ENCODE results near the gene MED12L. TPM values are rescaled to one million over a fixed set of nuclear protein-coding genes. Genes with fewer than 3 reads are reported as not detected.
"Not testable (repeated sequence)": the region's sequence is repeated elsewhere in the genome, so short reads cannot be mapped to it uniquely, and the experiment has no call there.

The MED12L gene
- total RNA-seq, 2 donors from 2014 or later, result 3.3 to 6.4 TPM

GRCh38 chr3:151214459-151214858 lies 129.0 kb downstream of the MED12L start:
- ATAC-seq (replicated peaks), result no peak
- H3K4me3 Mint-ChIP-seq, result no peak overlapping the region
- no peaks in the 10 kb centered on the region for H3K9me3 Mint-ChIP-seq
- H3K27ac Mint-ChIP-seq, result no peak overlapping the region
- peaks cover 28% of the 10 kb centered on the region for H3K4me1 Mint-ChIP-seq
- no peaks in the 10 kb centered on the region for H3K27me3 Mint-ChIP-seq
- H3K36me3 Mint-ChIP-seq (ENCODE audit: low read depth), result no peaks in the 10 kb centered on the region

- no peaks in the 10 kb centered on the region for H3K36me3 Mint-ChIP-seq (ENCODE audit: low read depth)
- H3K27ac Mint-ChIP-seq, result peak overlapping the region; percentile 0
- H3K4me1 Mint-ChIP-seq, result peaks cover 12% of the 10 kb centered on the region
- peak; percentile 18 for ATAC-seq (replicated peaks)
- H3K9me3 Mint-ChIP-seq, result peaks cover under 1% of the 10 kb centered on the region
- no peak overlapping the region for H3K4me3 Mint-ChIP-seq
- H3K27me3 Mint-ChIP-seq, result no peaks in the 10 kb centered on the region
Measured at GRCh38 chr3:151216641-151217607, 131.5 kb downstream of the MED12L start.

- Mint-ChIP-seq H3K27me3 (no peaks in the 10 kb centered on the region), H3K4me3 (no peak overlapping the region), H3K4me1 (peaks cover 12% of the 10 kb centered on the region), H3K36me3 (ENCODE audit: low read depth) (no peaks in the 10 kb centered on the region), H3K9me3 (peaks cover 7% of the 10 kb centered on the region), H3K27ac (no peak overlapping the region)
- ATAC-seq (replicated peaks), result no peak
Measured at GRCh38 chr3:151218136-151218535, 132.7 kb downstream of the MED12L start.

GRCh38 chr3:151219056-151219455 lies 133.6 kb downstream of the MED12L start:
- peak overlapping the region; percentile 39 for H3K27ac Mint-ChIP-seq
- no peaks in the 10 kb centered on the region for H3K36me3 Mint-ChIP-seq (ENCODE audit: low read depth)
- H3K9me3 Mint-ChIP-seq, result peaks cover 7% of the 10 kb centered on the region
- no peaks in the 10 kb centered on the region for H3K27me3 Mint-ChIP-seq
- H3K4me3 Mint-ChIP-seq, result no peak overlapping the region
- peak; percentile 94 for ATAC-seq (replicated peaks)
- peaks cover 12% of the 10 kb centered on the region for H3K4me1 Mint-ChIP-seq

GRCh38 chr3:151224268-151224866 lies 138.9 kb downstream of the MED12L start:
- H3K27me3 Mint-ChIP-seq, result no peaks in the 10 kb centered on the region
- peaks cover 36% of the 10 kb centered on the region for H3K4me1 Mint-ChIP-seq
- H3K4me3 Mint-ChIP-seq, result peak overlapping the region; percentile 78
- peaks cover 7% of the 10 kb centered on the region for H3K9me3 Mint-ChIP-seq
- H3K27ac Mint-ChIP-seq, result peak overlapping the region; percentile 91
- no peak for ATAC-seq (replicated peaks)
- no peaks in the 10 kb centered on the region for H3K36me3 Mint-ChIP-seq (ENCODE audit: low read depth)

GRCh38 chr3:151225040-151225975 lies 139.8 kb downstream of the MED12L start:
- Mint-ChIP-seq H3K27me3 (no peaks in the 10 kb centered on the region), H3K27ac (peak overlapping the region; percentile 91)
- peak; percentile 29 for ATAC-seq (replicated peaks)

GRCh38 chr3:151226088-151226563 lies 140.7 kb downstream of the MED12L start:
- peak overlapping the region; percentile 91 for H3K27ac Mint-ChIP-seq
- no peaks in the 10 kb centered on the region for H3K36me3 Mint-ChIP-seq (ENCODE audit: low read depth)
- ATAC-seq (replicated peaks), result peak; percentile 73
- H3K4me1 Mint-ChIP-seq, result peaks cover 47% of the 10 kb centered on the region
- peaks cover 7% of the 10 kb centered on the region for H3K9me3 Mint-ChIP-seq
- H3K27me3 Mint-ChIP-seq, result no peaks in the 10 kb centered on the region
- peak overlapping the region; percentile 78 for H3K4me3 Mint-ChIP-seq

More at GRCh38 chr3:151225040-151225975, 139.8 kb downstream of the MED12L start:
- Mint-ChIP-seq H3K4me1 (peaks cover 39% of the 10 kb centered on the region), H3K4me3 (peak overlapping the region; percentile 78), H3K9me3 (peaks cover 7% of the 10 kb centered on the region), H3K36me3 (ENCODE audit: low read depth) (no peaks in the 10 kb centered on the region)

GRCh38 chr3:151226825-151227224 lies 141.4 kb downstream of the MED12L start:
- Mint-ChIP-seq H3K9me3 (peaks cover 7% of the 10 kb centered on the region), H3K4me1 (peaks cover 50% of the 10 kb centered on the region), H3K27me3 (no peaks in the 10 kb centered on the region), H3K4me3 (peak overlapping the region; percentile 78), H3K27ac (peak overlapping the region; percentile 91), H3K36me3 (ENCODE audit: low read depth) (no peaks in the 10 kb centered on the region)
- ATAC-seq (replicated peaks), result no peak

- H3K4me1 Mint-ChIP-seq, result peaks cover 50% of the 10 kb centered on the region
- peaks cover 2% of the 10 kb centered on the region for H3K9me3 Mint-ChIP-seq
- peak overlapping the region; percentile 78 for H3K4me3 Mint-ChIP-seq
- peak; percentile 26 for ATAC-seq (replicated peaks)
- peak overlapping the region; percentile 91 for H3K27ac Mint-ChIP-seq
- no peaks in the 10 kb centered on the region for H3K27me3 Mint-ChIP-seq
- no peaks in the 10 kb centered on the region for H3K36me3 Mint-ChIP-seq (ENCODE audit: low read depth)
Measured at GRCh38 chr3:151227266-151227806, 141.9 kb downstream of the MED12L start.

GRCh38 chr3:151227807-151228665 lies 142.6 kb downstream of the MED12L start:
- Mint-ChIP-seq H3K4me1 (peaks cover 50% of the 10 kb centered on the region), H3K27ac (peak overlapping the region; percentile 91), H3K9me3 (no peaks in the 10 kb centered on the region), H3K27me3 (no peaks in the 10 kb centered on the region), H3K4me3 (peak overlapping the region; percentile 78), H3K36me3 (ENCODE audit: low read depth) (no peaks in the 10 kb centered on the region)
- ATAC-seq (replicated peaks), result peak; percentile 62

- peaks cover 50% of the 10 kb centered on the region for H3K4me1 Mint-ChIP-seq
- no peaks in the 10 kb centered on the region for H3K27me3 Mint-ChIP-seq
- peak overlapping the region; percentile 78 for H3K4me3 Mint-ChIP-seq
- no peak for ATAC-seq (replicated peaks)
- H3K27ac Mint-ChIP-seq, result peak overlapping the region; percentile 91
- H3K9me3 Mint-ChIP-seq, result no peaks in the 10 kb centered on the region
- H3K36me3 Mint-ChIP-seq (ENCODE audit: low read depth), result no peaks in the 10 kb centered on the region
Measured at GRCh38 chr3:151228666-151229040, 143.2 kb downstream of the MED12L start.

GRCh38 chr3:151230646-151231045 lies 145.2 kb downstream of the MED12L start:
- ATAC-seq (replicated peaks), result no peak

GRCh38 chr3:151232403-151232802 lies 146.9 kb downstream of the MED12L start:
- peaks cover 26% of the 10 kb centered on the region for H3K4me1 Mint-ChIP-seq
- H3K27me3 Mint-ChIP-seq; H3K36me3 Mint-ChIP-seq (ENCODE audit: low read depth); H3K4me3 Mint-ChIP-seq; H3K9me3 Mint-ChIP-seq; ATAC-seq (replicated peaks); H3K27ac Mint-ChIP-seq: not testable (repeated sequence)

More at GRCh38 chr3:151230646-151231045, 145.2 kb downstream of the MED12L start:
- no peaks in the 10 kb centered on the region for H3K27me3 Mint-ChIP-seq
- H3K36me3 Mint-ChIP-seq (ENCODE audit: low read depth), result no peaks in the 10 kb centered on the region
- peak overlapping the region; percentile 65 for H3K4me3 Mint-ChIP-seq
- H3K27ac Mint-ChIP-seq, result peak overlapping the region; percentile 44
- H3K4me1 Mint-ChIP-seq, result peaks cover 36% of the 10 kb centered on the region
- no peaks in the 10 kb centered on the region for H3K9me3 Mint-ChIP-seq

All from activated T-helper 17 cell treated with anti-CD3 and anti-CD28 coated beads, Interleukin-2, amount 50 U/mL, for 72 hours (primary cell).